Activated T-helper 2 cell treated with anti-CD3 and anti-CD28 coated beads, Interferon-gamma antibody, Interleukin-2, Interleukin-4, amounts not matched to agents 10 μg/mL and 5 μg/mL and 100 μg/mL, durations not matched to agents 14 hours and 24 hours and 36 hours (primary cell): ENCODE measurements around the gene MRPL38. TPM values are rescaled to one million over a fixed set of nuclear protein-coding genes. Genes with fewer than 3 reads are reported as not detected.

Source experiments
- DNase-seq: peaks from one replicate; pipeline ENCODE4 v3.0.0; 2021; ENCODE audit warnings: low spot score
- H3K27ac Mint-ChIP-seq: one replicate; pipeline ENCODE4 v1.8.0; 2021; ENCODE audit warnings: mixed read lengths
- H3K27me3 Mint-ChIP-seq: one replicate; pipeline ENCODE4 v1.8.0; 2021; ENCODE audit warnings: low read depth, mixed read lengths
- H3K36me3 Mint-ChIP-seq: one replicate; pipeline ENCODE4 v1.8.0; 2021; ENCODE audit warnings: low read depth, mixed read lengths
- H3K4me1 Mint-ChIP-seq: one replicate; pipeline ENCODE4 v1.8.0; 2021; ENCODE audit warnings: low read depth, mixed read lengths
- H3K4me3 Mint-ChIP-seq: one replicate; pipeline ENCODE4 v1.8.0; 2021; ENCODE audit warnings: low read depth, mild to moderate bottlenecking, moderate library complexity, mixed read lengths
- H3K9me3 Mint-ChIP-seq: one replicate; pipeline ENCODE4 v1.8.0; 2021; ENCODE audit warnings: mixed read lengths
- intact Hi-C: fragments of 100-400 bp; cut with micrococcal nuclease; formaldehyde crosslinking; loops from one replicate; pipeline ENCODE4 v1.15.1; 2023
- total RNA-seq: library from RNA; stranded (reverse); gene quantifications from 2 replicates; pipeline ENCODE4 v1.2.3, GENCODE V29; 2022

Gene MRPL38
- total RNA-seq, result 127 and 139 TPM in 2 replicates

GRCh38 chr17:75904749-75905521 is at the start of gene MRPL38:
Gene MRPL38, minus strand, starts transcription at chr17:75904884. Its CDS starts 9 bp downstream, at chr17:75904875.
- peak; percentile 96 for DNase-seq
- intact Hi-C loops, result loop anchor here (1.0 to 10.0 kb wide), 6 partner anchors 9 to 200 kb away; partner anchors contain the start of genes ACOX1, EXOC7, FBF1 and TEN1
- no peaks in the 10 kb centered on the region for H3K27me3 Mint-ChIP-seq
- H3K9me3 Mint-ChIP-seq, result no peaks in the 10 kb centered on the region
- peaks cover 5% of the 10 kb centered on the region for H3K4me1 Mint-ChIP-seq
- peak within 1 kb of the TSS; percentile 88 for H3K4me3 Mint-ChIP-seq
- peaks cover 12% of the 10 kb centered on the region for H3K36me3 Mint-ChIP-seq
- peak within 1 kb of the TSS; percentile 89 for H3K27ac Mint-ChIP-seq

- Mint-ChIP-seq H3K27me3 (no peaks in the 10 kb centered on the region), H3K4me1 (peaks cover 20% of the 10 kb centered on the region), H3K4me3 (peak overlapping the region; percentile 34), H3K27ac (peak overlapping the region; percentile 78), H3K9me3 (no peaks in the 10 kb centered on the region), H3K36me3 (peaks cover 55% of the 10 kb centered on the region)
- DNase-seq, result no peak
- intact Hi-C loops, result no loop called here
Observed at GRCh38 chr17:75950855-75951554, 46.3 kb upstream of the MRPL38 start.

- Mint-ChIP-seq H3K27ac (no peak overlapping the region), H3K4me1 (peaks cover 20% of the 10 kb centered on the region), H3K36me3 (peaks cover 50% of the 10 kb centered on the region), H3K9me3 (no peaks in the 10 kb centered on the region), H3K27me3 (no peaks in the 10 kb centered on the region), H3K4me3 (no peak overlapping the region)
- intact Hi-C loops, result no loop called here
- no peak for DNase-seq
Observed at GRCh38 chr17:75950421-75950820, 45.7 kb upstream of the MRPL38 start.

GRCh38 chr17:75945211-75945610 is 40.5 kb upstream of the MRPL38 start:
- no peak for DNase-seq
- no peak overlapping the region for H3K4me3 Mint-ChIP-seq
- peaks cover 14% of the 10 kb centered on the region for H3K4me1 Mint-ChIP-seq
- intact Hi-C loops, result no loop called here
- H3K27ac Mint-ChIP-seq, result no peak overlapping the region
- no peaks in the 10 kb centered on the region for H3K9me3 Mint-ChIP-seq
- no peaks in the 10 kb centered on the region for H3K27me3 Mint-ChIP-seq
- peaks cover 20% of the 10 kb centered on the region for H3K36me3 Mint-ChIP-seq

- Mint-ChIP-seq H3K27ac (no peak overlapping the region), H3K4me3 (no peak overlapping the region), H3K9me3 (no peaks in the 10 kb centered on the region), H3K4me1 (peaks cover 12% of the 10 kb centered on the region), H3K27me3 (no peaks in the 10 kb centered on the region), H3K36me3 (peaks cover 10% of the 10 kb centered on the region)
- no peak for DNase-seq
- intact Hi-C loops, result no loop called here
Observed at GRCh38 chr17:75943491-75943890, 38.8 kb upstream of the MRPL38 start.

GRCh38 chr17:75942473-75942872 is 37.8 kb upstream of the MRPL38 start:
- H3K27ac Mint-ChIP-seq, result no peak overlapping the region
- H3K4me3 Mint-ChIP-seq, result no peak overlapping the region
- intact Hi-C loops, result no loop called here
- H3K9me3 Mint-ChIP-seq, result no peaks in the 10 kb centered on the region
- H3K27me3 Mint-ChIP-seq, result no peaks in the 10 kb centered on the region
- H3K36me3 Mint-ChIP-seq, result peaks cover 6% of the 10 kb centered on the region
- peaks cover 12% of the 10 kb centered on the region for H3K4me1 Mint-ChIP-seq
- no peak for DNase-seq

- Mint-ChIP-seq H3K27ac (no peak overlapping the region), H3K4me1 (peaks cover 12% of the 10 kb centered on the region), H3K9me3 (no peaks in the 10 kb centered on the region), H3K36me3 (peaks cover under 1% of the 10 kb centered on the region), H3K4me3 (peak overlapping the region; percentile 89), H3K27me3 (no peaks in the 10 kb centered on the region)
- intact Hi-C loops, result loop anchor here (1.0 to 2.0 kb wide), 2 partner anchors 36 to 37 kb away; partner anchors contain the start of genes ACOX1 and TEN1
- no peak for DNase-seq
Observed at GRCh38 chr17:75941442-75941819, 36.7 kb upstream of the MRPL38 start.

GRCh38 chr17:75940727-75941441 is 36.2 kb upstream of the MRPL38 start, which contains the start of gene FBF1:
Gene FBF1, minus strand, starts transcription at chr17:75941042. Its CDS starts 2,893 bp downstream, at chr17:75938149.
- H3K4me3 Mint-ChIP-seq, result peak within 1 kb of the TSS; percentile 89
- H3K27ac Mint-ChIP-seq, result peak within 1 kb of the TSS; percentile 67
- intact Hi-C loops, result loop anchor here (1.0 to 2.0 kb wide), 2 partner anchors 36 to 38 kb away; partner anchors contain the start of genes ACOX1 and TEN1
- H3K36me3 Mint-ChIP-seq, result no peaks in the 10 kb centered on the region
- peaks cover 12% of the 10 kb centered on the region for H3K4me1 Mint-ChIP-seq
- H3K27me3 Mint-ChIP-seq, result no peaks in the 10 kb centered on the region
- peak; percentile 85 for DNase-seq
- H3K9me3 Mint-ChIP-seq, result no peaks in the 10 kb centered on the region

- no peak for DNase-seq
- Mint-ChIP-seq H3K4me1 (peaks cover 12% of the 10 kb centered on the region), H3K27me3 (no peaks in the 10 kb centered on the region), H3K4me3 (no peak overlapping the region), H3K36me3 (no peaks in the 10 kb centered on the region), H3K27ac (no peak overlapping the region), H3K9me3 (no peaks in the 10 kb centered on the region)
- intact Hi-C loops, result no loop called here
Observed at GRCh38 chr17:75937652-75938051, 33.0 kb upstream of the MRPL38 start.

GRCh38 chr17:75933808-75934207 is 29.1 kb upstream of the MRPL38 start:
- no peaks in the 10 kb centered on the region for H3K36me3 Mint-ChIP-seq
- DNase-seq, result no peak
- no peak overlapping the region for H3K27ac Mint-ChIP-seq
- no peaks in the 10 kb centered on the region for H3K9me3 Mint-ChIP-seq
- intact Hi-C loops, result no loop called here
- H3K4me3 Mint-ChIP-seq, result no peak overlapping the region
- no peaks in the 10 kb centered on the region for H3K27me3 Mint-ChIP-seq
- no peaks in the 10 kb centered on the region for H3K4me1 Mint-ChIP-seq

- H3K27me3 Mint-ChIP-seq, result no peaks in the 10 kb centered on the region
- no peaks in the 10 kb centered on the region for H3K4me1 Mint-ChIP-seq
- H3K27ac Mint-ChIP-seq, result no peak overlapping the region
- no peaks in the 10 kb centered on the region for H3K9me3 Mint-ChIP-seq
- intact Hi-C loops, result no loop called here
- DNase-seq, result no peak
- H3K36me3 Mint-ChIP-seq, result no peaks in the 10 kb centered on the region
- H3K4me3 Mint-ChIP-seq, result no peak overlapping the region
Observed at GRCh38 chr17:75932852-75933251, 28.2 kb upstream of the MRPL38 start.

- intact Hi-C loops, result no loop called here
- Mint-ChIP-seq H3K9me3 (no peaks in the 10 kb centered on the region), H3K27ac (no peak overlapping the region)
Observed at GRCh38 chr17:75931062-75931461, 26.4 kb upstream of the MRPL38 start.

More at GRCh38 chr17:75931062-75931461, 26.4 kb upstream of the MRPL38 start:
- H3K27me3 Mint-ChIP-seq, result no peaks in the 10 kb centered on the region
- H3K4me1 Mint-ChIP-seq, result no peaks in the 10 kb centered on the region
- no peak overlapping the region for H3K4me3 Mint-ChIP-seq
- H3K36me3 Mint-ChIP-seq, result peaks cover 3% of the 10 kb centered on the region
- DNase-seq, result no peak
